Mesendoderm (in vitro differentiated cells): ENCODE results near the gene SKIL.

Experiments used
- DNase-seq: peaks from one replicate; pipeline ENCODE4 v3.0.0; 2013
- H2AK5ac ChIP-seq: 2 replicates; pipeline ENCODE4 v1.6.1; 2013; ENCODE audit warnings: low read length, inconsistent platforms
- H2BK120ac ChIP-seq: 2 replicates; pipeline ENCODE4 v1.6.1; 2013; ENCODE audit warnings: low read depth, mild to moderate bottlenecking, low read length, moderate library complexity, mixed read lengths
- H2BK15ac ChIP-seq: replicated peaks from 2 replicates; pipeline ENCODE4 v1.6.1; 2013; ENCODE audit warnings: low read depth, mild to moderate bottlenecking, moderate library complexity
- H2BK5ac ChIP-seq: 2 replicates; pipeline ENCODE4 v1.6.1; 2013; ENCODE audit warnings: low read length, inconsistent platforms
- H3K18ac ChIP-seq: 2 replicates; pipeline ENCODE4 v1.6.1; 2013; ENCODE audit warnings: mild to moderate bottlenecking, low read length, mixed read lengths
- H3K23ac ChIP-seq: one replicate; pipeline ENCODE4 v1.6.1; 2013; ENCODE audit warnings: low read length
- H3K27ac ChIP-seq: 2 replicates; pipeline ENCODE4 v1.5.1; 2013; ENCODE audit warnings: low read depth, mild to moderate bottlenecking, inconsistent platforms, low read length, moderate library complexity
- H3K27me3 ChIP-seq: 2 replicates; pipeline ENCODE4 v1.6.1; 2013; ENCODE audit warnings: low read length, control low read depth, mild to moderate bottlenecking, inconsistent platforms; ENCODE audit not compliant: insufficient read depth, poor library complexity
- H3K36me3 ChIP-seq: 2 replicates; pipeline ENCODE4 v1.6.1; 2013; ENCODE audit warnings: low read length, inconsistent platforms; ENCODE audit not compliant: control insufficient read depth, insufficient read depth
- H3K4ac ChIP-seq: one replicate; pipeline ENCODE4 v1.6.1; 2013; ENCODE audit warnings: low read depth, mild to moderate bottlenecking, low read length, moderate library complexity
- H3K4me1 ChIP-seq: 2 replicates; pipeline ENCODE4 v1.6.1; 2013; ENCODE audit warnings: low read depth, low read length, inconsistent platforms; ENCODE audit not compliant: control insufficient read depth
- H3K4me2 ChIP-seq: 2 replicates; pipeline ENCODE4 v1.6.1; 2013; ENCODE audit warnings: low read length
- H3K4me3 ChIP-seq: 2 replicates; pipeline ENCODE4 v1.5.1; 2013; ENCODE audit warnings: mild to moderate bottlenecking, low read length
- H3K56ac ChIP-seq: one replicate; pipeline ENCODE4 v1.6.1; 2013; ENCODE audit warnings: low read length
- H3K79me1 ChIP-seq: 2 replicates; pipeline ENCODE4 v1.6.1; 2013; ENCODE audit warnings: low read length, inconsistent platforms
- H3K79me2 ChIP-seq: 2 replicates; pipeline ENCODE4 v1.6.1; 2013; ENCODE audit warnings: mild to moderate bottlenecking, low read length; ENCODE audit not compliant: control insufficient read depth, insufficient read depth
- H3K9ac ChIP-seq: 2 replicates; pipeline ENCODE4 v1.6.1; 2013; ENCODE audit warnings: low read length, inconsistent platforms
- H4K5ac ChIP-seq: one replicate; pipeline ENCODE4 v1.6.1; 2013; ENCODE audit warnings: low read length
- H4K8ac ChIP-seq: one replicate; pipeline ENCODE4 v1.6.1; 2013; ENCODE audit warnings: low read depth, mild to moderate bottlenecking, control low read depth, low read length, moderate library complexity
- WGBS: extraction: QIAGEN DNeasy Blood & Tissue Kit; methylation state at CpG from one replicate; pipeline ENCODE4 v1.1.7; 2013; ENCODE audit warnings: low lambda C conversion rate, missing lambda C conversion rate; ENCODE audit not compliant: insufficient coverage; ENCODE audit errors: extremely low coverage; 5-methylcytosine and 5-hydroxymethylcytosine counted together

Gene SKIL

DNA sequence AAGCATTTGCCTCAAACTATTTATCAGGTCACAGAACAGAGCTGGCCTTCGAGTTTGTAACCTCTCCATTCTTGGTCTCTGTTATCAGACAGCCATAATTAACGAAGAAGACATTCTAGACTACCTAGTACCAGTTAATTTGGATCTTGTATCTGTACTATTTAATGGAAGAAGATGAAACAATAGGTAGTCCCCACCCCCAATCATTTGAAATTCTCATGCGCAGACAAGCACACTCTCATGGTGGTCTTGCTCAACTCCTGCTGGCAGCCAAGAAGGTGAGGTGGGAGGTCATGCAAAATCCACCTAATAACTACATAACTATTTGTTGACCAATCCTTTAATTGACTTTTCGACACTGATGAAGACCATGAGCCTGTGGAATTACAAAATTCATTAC is 2.8 kb upstream of the SKIL start:
- Histone ChIP-seq H3K4ac (no peak overlapping the region), H2BK5ac (peak overlapping the region; percentile 33), H3K27ac (peak overlapping the region; percentile 4), H3K79me1 (no peaks in the 10 kb centered on the region), H3K4me2 (no peak overlapping the region), H3K18ac (peak overlapping the region; percentile 53), H3K56ac (peak overlapping the region; percentile 63), H4K5ac (no peak overlapping the region), H3K36me3 (no peaks in the 10 kb centered on the region), H3K27me3 (no peaks in the 10 kb centered on the region), H4K8ac (no peak overlapping the region), H3K79me2 (peaks cover 18% of the 10 kb centered on the region), H3K4me3 (no peak overlapping the region), H3K9ac (no peak overlapping the region), H2BK120ac (no peak overlapping the region), H3K23ac (no peak overlapping the region), H2BK15ac (no peak overlapping the region), H2AK5ac (no peak overlapping the region), H3K4me1 (peaks cover 7% of the 10 kb centered on the region)
- WGBS = no CpG with 5 or more reads among the region's 4 CpGs
- no peak for DNase-seq

DNA sequence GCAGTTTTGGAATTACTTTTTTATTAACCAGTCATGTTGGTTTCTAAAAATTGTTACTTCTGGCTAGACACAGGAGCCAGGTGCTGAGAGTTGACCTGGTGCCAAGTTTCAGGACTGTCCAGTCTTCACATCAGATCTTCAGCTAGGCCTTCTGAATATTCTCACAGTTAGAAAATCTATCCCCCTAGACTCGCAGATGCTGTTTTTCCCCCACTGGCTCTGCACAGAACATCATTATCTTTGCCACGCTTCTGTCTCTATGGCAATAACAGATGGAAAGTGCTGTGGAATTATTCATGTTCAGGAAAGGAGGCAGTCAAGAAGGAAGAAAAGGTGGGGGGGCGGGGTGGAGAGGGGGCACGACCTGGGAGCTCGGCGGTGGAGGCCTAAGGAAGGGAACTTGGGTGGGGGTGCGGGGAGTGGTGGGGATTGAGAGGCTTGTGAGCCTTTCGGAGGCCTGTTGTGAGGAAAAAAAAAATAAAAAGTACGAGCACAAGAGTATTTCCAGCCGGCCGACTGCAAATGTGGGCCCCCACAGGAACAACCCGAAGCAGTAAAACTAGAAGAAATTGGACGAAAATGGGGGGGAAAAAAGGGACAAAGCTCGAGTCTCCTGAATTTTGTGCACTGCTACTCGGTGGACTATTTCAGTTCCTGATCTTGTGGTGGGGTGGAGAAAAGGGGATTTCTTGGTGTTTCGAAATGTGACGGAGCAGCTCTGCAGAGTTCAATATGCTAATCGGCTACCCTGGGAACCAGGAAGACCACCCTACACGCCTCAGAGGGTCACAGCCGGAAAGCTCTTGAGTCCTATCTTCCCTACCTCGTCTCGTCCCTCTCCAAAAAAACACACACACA is 1.5 kb upstream of the SKIL start:
- Histone ChIP-seq H3K79me1 (no peaks in the 10 kb centered on the region), H4K5ac (peak overlapping the region; percentile 44), H3K23ac (no peak overlapping the region), H3K4ac (peak overlapping the region; percentile 91), H3K4me1 (peaks cover 8% of the 10 kb centered on the region), H3K9ac (peak overlapping the region; percentile 84), H3K56ac (peak overlapping the region; percentile 97), H3K4me3 (peak overlapping the region; percentile 38), H2AK5ac (peak overlapping the region; percentile 77), H2BK15ac (peak overlapping the region; percentile 96), H3K79me2 (peaks cover 29% of the 10 kb centered on the region), H3K36me3 (peaks cover 2% of the 10 kb centered on the region), H3K18ac (peak overlapping the region; percentile 98), H4K8ac (peak overlapping the region; percentile 94), H3K4me2 (peak overlapping the region; percentile 64), H2BK5ac (peak overlapping the region; percentile 84), H3K27me3 (no peaks in the 10 kb centered on the region), H3K27ac (peak overlapping the region; percentile 99), H2BK120ac (peak overlapping the region; percentile 97)
- WGBS = no CpG with 5 or more reads among the region's 22 CpGs
- peak; percentile 49 for DNase-seq

DNA sequence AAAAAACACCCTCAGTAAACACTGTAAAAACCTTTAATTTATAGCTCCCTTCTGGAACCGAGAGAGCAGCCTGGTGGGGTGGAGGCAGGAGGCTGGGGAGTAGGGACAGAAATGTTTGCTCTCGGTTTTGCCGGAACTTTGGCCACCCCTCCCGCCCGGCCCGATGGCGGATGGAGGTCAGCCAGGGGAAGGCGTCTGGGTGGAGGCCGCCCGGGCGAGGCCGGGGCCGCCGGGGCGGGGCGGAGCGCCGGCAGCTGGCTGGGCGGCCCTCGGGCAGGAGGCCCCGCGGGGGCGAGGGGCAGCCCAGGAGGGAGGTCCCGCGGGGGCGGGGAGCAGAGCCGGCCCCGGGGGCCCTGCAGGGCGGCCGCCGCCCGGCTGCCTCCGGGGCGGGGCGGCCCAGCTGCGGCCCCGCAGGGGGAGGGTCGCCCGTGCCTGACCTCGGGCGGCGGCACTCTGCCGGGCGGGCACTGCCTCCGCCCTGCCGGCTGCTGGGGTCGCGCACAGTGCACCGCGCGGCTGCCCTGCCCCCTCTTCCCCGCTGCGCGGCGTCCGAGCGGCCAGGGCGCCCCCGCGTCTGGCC is 829 bp upstream of the SKIL start:
- Histone ChIP-seq H2BK5ac (peak overlapping the region; percentile 84), H3K27me3 (no peaks in the 10 kb centered on the region), H3K4me1 (peaks cover 8% of the 10 kb centered on the region), H3K27ac (peak overlapping the region; percentile 99), H3K23ac (no peak overlapping the region), H3K4me3 (peak overlapping the region; percentile 38), H2BK15ac (peak overlapping the region; percentile 96), H3K79me1 (no peaks in the 10 kb centered on the region), H3K4me2 (peak overlapping the region; percentile 64), H2AK5ac (no peak overlapping the region), H3K79me2 (peaks cover 36% of the 10 kb centered on the region), H3K9ac (peak overlapping the region; percentile 84), H3K4ac (peak overlapping the region; percentile 91), H2BK120ac (peak overlapping the region; percentile 97), H4K8ac (peak overlapping the region; percentile 94), H3K56ac (peak overlapping the region; percentile 97), H3K18ac (peak overlapping the region; percentile 98), H4K5ac (peak overlapping the region; percentile 44), H3K36me3 (peaks cover 2% of the 10 kb centered on the region)
- no CpG with 5 or more reads among the region's 60 CpGs for WGBS
- DNase-seq = peak; percentile 92

DNA sequence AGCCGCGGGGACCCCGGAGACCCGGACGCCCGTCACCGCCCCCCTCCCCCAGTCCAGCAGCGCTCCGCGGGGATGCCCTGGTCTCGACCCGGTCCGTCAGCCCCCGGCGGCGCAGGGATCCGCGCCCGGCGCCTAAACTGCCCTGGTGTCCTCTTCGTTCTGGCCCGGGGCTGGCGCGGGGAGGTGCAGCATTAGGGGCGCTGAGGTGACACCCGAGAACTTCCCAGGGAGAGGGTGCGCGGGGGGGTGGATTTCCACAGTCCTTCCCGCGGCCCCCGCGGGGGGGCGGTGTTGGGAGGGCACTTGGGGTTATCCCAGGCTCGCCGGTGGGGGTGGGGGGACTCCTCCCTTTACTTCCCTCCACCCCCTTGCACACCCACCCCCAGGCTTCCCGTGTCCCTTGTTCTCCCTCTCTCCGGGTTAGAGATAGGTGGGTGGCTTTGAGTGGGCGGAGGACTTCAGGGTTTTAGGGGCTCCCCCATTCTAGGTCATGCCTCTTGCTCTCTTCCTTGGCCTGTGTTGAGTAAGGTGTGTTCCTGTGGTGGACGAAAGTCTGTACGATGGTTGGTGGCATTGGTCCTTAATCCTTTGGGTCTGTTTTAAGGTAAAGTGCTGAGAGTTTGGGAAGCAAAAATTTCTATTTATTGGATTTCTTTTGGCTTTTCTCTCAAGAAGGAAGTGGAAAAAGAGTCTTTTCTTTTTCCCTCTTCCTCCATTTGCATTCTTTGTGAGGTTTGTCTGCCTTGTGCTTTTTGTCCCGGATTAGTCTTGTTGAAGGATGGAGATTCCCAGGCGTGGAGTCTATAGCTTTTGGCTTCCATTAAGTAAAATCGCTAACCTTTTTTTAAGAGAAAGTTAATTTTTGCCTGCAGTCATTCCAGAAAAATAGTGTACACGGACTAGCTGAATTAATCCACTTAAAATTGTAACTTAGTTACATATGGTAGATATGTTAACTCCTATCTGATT is 811 bp downstream of the SKIL start:
- DNase-seq = peak; percentile 88
- no peaks in the 10 kb centered on the region for H3K27me3 ChIP-seq
- peak overlapping the region; percentile 98 for H3K4ac ChIP-seq
- no peak overlapping the region for H2BK15ac ChIP-seq
- no CpG with 5 or more reads among the region's 44 CpGs for WGBS
- H3K79me1 ChIP-seq = no peaks in the 10 kb centered on the region
- H3K36me3 ChIP-seq = peaks cover 4% of the 10 kb centered on the region
- no peak overlapping the region for H2AK5ac ChIP-seq
- peak overlapping the region; percentile 91 for H2BK120ac ChIP-seq
- peak overlapping the region; percentile 49 for H3K4me2 ChIP-seq
- peak overlapping the region; percentile 99 for H4K8ac ChIP-seq
- H3K18ac ChIP-seq = peak overlapping the region; percentile 98
- H4K5ac ChIP-seq = no peak overlapping the region
- H3K56ac ChIP-seq = peak overlapping the region; percentile 94
- peak overlapping the region; percentile 84 for H3K9ac ChIP-seq
- peaks cover 49% of the 10 kb centered on the region for H3K79me2 ChIP-seq
- H3K4me1 ChIP-seq = peaks cover 8% of the 10 kb centered on the region
- H3K27ac ChIP-seq = peak overlapping the region; percentile 98
- H3K4me3 ChIP-seq = peak overlapping the region; percentile 75
- H2BK5ac ChIP-seq = peak overlapping the region; percentile 73
- no peak overlapping the region for H3K23ac ChIP-seq

DNA sequence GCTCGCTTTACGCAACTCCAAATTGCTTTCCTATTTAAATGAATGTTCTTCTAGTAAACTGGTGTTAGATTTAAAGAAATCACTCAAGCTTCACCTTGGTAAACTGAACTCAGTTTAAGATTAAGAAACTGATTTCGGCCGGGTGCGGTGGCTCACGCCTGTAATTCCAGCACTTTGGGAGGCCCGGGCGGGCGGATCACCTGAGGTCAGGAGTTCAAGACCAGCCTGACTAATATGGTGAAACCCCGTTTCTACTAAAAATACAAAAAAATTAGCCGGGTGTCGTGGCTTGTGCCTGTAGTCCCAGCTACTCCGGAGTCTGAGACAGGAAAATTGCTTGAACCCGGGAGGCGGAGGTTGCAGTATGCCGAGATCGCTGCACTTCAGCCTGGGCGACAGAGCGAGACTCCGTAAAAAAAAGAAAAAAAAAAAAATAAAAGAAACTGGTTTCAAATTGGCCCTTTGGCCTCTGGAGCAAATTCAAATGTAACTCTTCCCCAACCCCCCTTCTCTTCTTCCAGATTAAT is 1.7 kb downstream of the SKIL start:
- no peak overlapping the region for H3K27ac ChIP-seq
- H3K4ac ChIP-seq = no peak overlapping the region
- H3K79me2 ChIP-seq = peaks cover 58% of the 10 kb centered on the region
- peak overlapping the region; percentile 84 for H3K9ac ChIP-seq
- H4K5ac ChIP-seq = no peak overlapping the region
- no peaks in the 10 kb centered on the region for H3K79me1 ChIP-seq
- H3K4me3 ChIP-seq = peak overlapping the region; percentile 38
- DNase-seq = no peak
- no peak overlapping the region for H2AK5ac ChIP-seq
- peak overlapping the region; percentile 73 for H3K56ac ChIP-seq
- H3K18ac ChIP-seq = peak overlapping the region; percentile 81
- no peak overlapping the region for H3K23ac ChIP-seq
- no peak overlapping the region for H4K8ac ChIP-seq
- peaks cover 8% of the 10 kb centered on the region for H3K4me1 ChIP-seq
- WGBS = no CpG with 5 or more reads among the region's 20 CpGs
- no peaks in the 10 kb centered on the region for H3K27me3 ChIP-seq
- peak overlapping the region; percentile 55 for H3K4me2 ChIP-seq
- no peak overlapping the region for H2BK120ac ChIP-seq
- peaks cover 4% of the 10 kb centered on the region for H3K36me3 ChIP-seq
- H2BK15ac ChIP-seq = no peak overlapping the region
- H2BK5ac ChIP-seq = no peak overlapping the region
